Embryonic facial prominence (tissue), 1 donor: ENCODE data around the gene HNRNPLL.
A peak's percentile ranks its signal among the peaks of the same experiment; 100 is the strongest.

Source experiments
- DNase-seq: peaks from one replicate; pipeline ENCODE4 v3.0.0-alpha.2; 2016; ENCODE audit errors: extremely low spot score

The HNRNPLL gene

GRCh38 chr2:38592951-38593350, 9.8 kb downstream of the HNRNPLL start:
- DNase-seq, result no peak

GRCh38 chr2:38591152-38591551, 11.6 kb downstream of the HNRNPLL start:
- no peak for DNase-seq

GRCh38 chr2:38590053-38590452, 12.7 kb downstream of the HNRNPLL start:
- no peak for DNase-seq

DNA sequence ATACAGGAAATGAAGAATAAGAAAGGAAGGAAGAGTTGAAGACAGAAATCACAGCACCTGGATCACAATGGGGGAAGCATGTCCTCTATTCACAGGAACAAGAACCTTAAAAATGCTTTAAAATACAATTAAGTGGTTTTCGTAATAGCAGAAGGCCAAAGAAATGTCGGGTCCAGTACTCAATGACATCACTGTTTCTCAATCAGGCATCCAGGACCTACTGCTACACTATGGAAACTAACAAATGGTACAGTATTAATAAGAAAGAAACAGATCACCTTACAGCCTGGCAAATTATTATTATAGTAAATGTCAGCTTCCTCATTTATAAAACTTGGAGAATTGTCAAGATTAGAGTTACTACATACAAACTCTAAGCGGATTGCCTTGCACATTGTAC, 15.8 kb downstream of the HNRNPLL start:
- no peak for DNase-seq

- no peak for DNase-seq
Observed at GRCh38 chr2:38584881-38585280, 17.8 kb downstream of the HNRNPLL start.

- no peak for DNase-seq
Observed at GRCh38 chr2:38583994-38584393, 18.7 kb downstream of the HNRNPLL start.

DNA sequence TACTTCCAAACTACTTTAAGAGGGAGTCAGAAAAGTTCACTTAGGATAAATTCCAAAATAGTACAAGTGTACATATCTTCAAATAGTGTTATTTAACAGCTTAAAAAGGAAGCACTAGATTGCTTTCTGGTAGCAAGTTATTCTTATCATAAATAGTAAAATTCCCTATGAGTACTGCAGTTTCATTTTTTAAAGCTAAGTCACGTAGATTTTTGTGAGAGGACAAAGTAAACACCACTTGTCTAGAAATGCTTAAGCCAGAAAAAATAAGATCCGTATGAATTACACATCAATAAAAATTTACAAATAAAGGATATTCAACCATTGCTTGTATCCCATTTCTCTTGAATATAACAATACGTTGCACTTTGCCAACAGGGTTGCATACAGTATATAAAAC, 19.2 kb downstream of the HNRNPLL start:
- no peak for DNase-seq

GRCh38 chr2:38581193-38582147, 21.3 kb downstream of the HNRNPLL start:
- peak; percentile 48 for DNase-seq

GRCh38 chr2:38580115-38580636, 22.6 kb downstream of the HNRNPLL start:
- DNase-seq, result no peak

GRCh38 chr2:38578832-38579231, 23.9 kb downstream of the HNRNPLL start:
- DNase-seq, result no peak

GRCh38 chr2:38574278-38574677, 28.4 kb downstream of the HNRNPLL start:
- no peak for DNase-seq

- DNase-seq, result no peak
Observed at GRCh38 chr2:38572167-38572566, 30.6 kb downstream of the HNRNPLL start.

DNA sequence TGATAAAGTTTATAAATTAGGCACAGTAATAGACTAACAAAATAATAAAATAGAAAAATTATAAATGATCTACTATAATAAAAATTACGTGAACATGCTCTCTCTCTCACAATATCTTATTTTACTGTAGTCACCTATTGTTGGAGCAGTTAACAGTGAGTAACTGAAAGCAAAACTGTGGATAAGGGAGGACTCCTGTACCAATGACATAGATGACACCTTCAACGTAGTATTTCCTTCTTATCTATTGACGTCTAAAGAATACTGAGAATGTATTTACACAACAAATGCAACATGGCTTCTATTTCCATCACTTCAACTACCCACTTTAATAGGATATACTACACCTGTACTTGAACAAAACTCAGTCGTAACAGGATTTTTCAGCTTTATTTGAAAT, 31.5 kb downstream of the HNRNPLL start:
- no peak for DNase-seq

GRCh38 chr2:38568724-38569436, 33.8 kb downstream of the HNRNPLL start:
- no peak for DNase-seq

DNA sequence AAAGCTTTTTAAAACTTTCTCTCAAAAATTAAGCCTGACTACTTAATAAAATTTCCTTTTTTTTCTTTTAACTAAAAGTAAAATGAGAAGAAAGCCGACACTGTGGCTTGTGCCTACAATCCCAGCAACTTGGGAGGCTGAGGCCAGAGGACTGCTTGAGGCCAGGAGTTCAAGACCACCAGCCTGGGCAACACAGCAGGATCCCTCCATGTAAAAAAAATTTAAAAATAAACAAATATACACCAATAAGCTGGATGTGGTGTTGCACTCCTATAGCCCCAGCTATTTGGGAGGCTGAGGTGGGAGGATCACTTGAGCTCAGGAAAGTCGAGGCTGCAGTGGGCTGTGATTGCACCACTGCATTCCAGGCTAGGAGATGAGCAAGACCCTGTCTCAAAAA, 37.4 kb downstream of the HNRNPLL start:
- no peak for DNase-seq

DNA sequence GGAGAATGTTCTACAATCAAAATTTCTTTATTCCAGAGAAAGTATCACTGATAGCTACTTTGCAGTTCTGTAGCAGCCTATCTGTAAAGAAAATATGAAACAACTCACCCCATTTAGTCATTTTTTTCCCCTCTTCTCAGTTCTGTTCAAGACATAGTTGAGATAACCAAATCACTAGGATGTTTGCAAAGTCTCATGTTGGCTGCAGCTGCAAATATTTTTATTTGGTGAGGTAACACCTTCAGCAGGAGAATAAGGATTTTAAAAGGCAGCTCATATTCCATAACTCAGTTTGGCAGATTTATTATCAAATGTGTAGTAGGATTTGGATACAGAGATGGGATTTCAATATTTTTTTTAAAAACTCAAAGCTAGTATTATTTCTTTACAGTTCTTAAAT, 41.0 kb downstream of the HNRNPLL start:
- no peak for DNase-seq

DNA sequence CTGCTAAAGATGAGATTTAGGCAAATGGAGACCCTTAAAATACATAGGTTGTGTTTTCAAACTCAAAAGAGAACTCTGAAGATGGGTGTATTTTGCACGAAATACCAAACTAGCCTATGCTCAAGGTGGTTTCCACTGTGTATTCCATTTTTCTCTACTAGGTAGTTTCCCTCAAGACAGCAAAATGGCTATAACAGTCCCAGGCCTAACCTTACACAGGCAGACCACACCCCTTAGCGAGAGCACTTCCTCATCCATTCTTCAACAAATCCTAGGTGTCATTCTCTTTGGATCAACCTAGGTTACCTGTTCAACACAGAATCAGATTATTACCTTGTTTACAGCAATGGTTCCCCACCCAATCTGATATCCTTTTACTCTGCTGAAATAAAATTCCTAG, 42.6 kb downstream of the HNRNPLL start:
- DNase-seq, result no peak

DNA sequence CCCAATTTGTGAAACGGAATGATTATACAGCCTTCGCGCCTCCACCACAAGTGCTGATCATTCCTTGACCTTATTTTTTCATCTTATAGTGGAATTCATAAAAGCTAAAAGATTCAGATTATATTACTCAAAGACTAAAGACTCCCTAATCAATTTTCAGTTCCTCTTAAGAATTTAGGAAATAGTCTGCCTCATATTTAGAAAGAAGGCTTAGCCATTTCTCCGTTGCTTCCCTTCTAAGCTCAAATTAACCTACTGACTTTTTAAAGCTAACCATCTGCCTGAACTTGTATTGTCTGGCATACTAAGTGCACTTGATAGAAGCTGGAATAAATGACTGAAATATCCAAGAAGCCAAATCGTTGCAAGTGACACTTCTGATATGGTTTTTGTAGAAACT, 44.7 kb downstream of the HNRNPLL start:
- no peak for DNase-seq

GRCh38 chr2:38557217-38557616, 45.5 kb downstream of the HNRNPLL start:
- DNase-seq, result no peak

GRCh38 chr2:38556006-38556801, 46.5 kb downstream of the HNRNPLL start:
- DNase-seq, result no peak

- DNase-seq, result no peak
Observed at GRCh38 chr2:38554973-38555595, 47.6 kb downstream of the HNRNPLL start.
